HEK293 (cell line): ENCODE measurements around the gene CIDEB.

Experiments used
- CTCF ChIA-PET: fragments of 350-600 bp; formaldehyde crosslinking; extraction: SDS; loops from one replicate; lab custom pipeline; 2021; ENCODE audit warnings: antibody characterized with exemption; lab: Yijun Ruan, JAX
- POLR2A ChIA-PET: fragments of 300-600 bp; formaldehyde crosslinking; extraction: SDS; loops from one replicate; lab custom pipeline; 2020; ENCODE audit warnings: antibody characterized with exemption, inconsistent platforms; lab: Yijun Ruan, JAX
- H3K27ac ChIP-seq: fragments of 200-500 bp; sonication (Bioruptor generic); 2 replicates; pipeline ENCODE4 v1.5.1; 2014; ENCODE audit warnings: low read depth, low read length, control low read depth, inconsistent platforms; ENCODE audit errors: extremely low read depth
- H3K36me3 ChIP-seq, 2 experiments: fragments of 200-500 bp in 1 of 2; sonication (Bioruptor generic) in 1 of 2; 1 replicate in 1 of 2; 2 replicates in 1 of 2; pipeline ENCODE4 v1.5.1; 2014 to 2017; ENCODE audit warnings: inconsistent platforms in 2 of 2, low read length in 2 of 2; ENCODE audit not compliant: control insufficient read depth in 2 of 2, insufficient read depth in 1 of 2
- H3K4me1 ChIP-seq: fragments of 200-500 bp; sonication (Bioruptor generic); 2 replicates; pipeline ENCODE4 v1.5.1; 2014; ENCODE audit warnings: mild to moderate bottlenecking, low read length, inconsistent platforms; ENCODE audit not compliant: control insufficient read depth, insufficient read depth
- H3K4me3 ChIP-seq: 2 replicates; pipeline ENCODE4 v1.5.1; 2011; ENCODE audit warnings: low read depth, mild to moderate bottlenecking, control low read depth, low read length, moderate library complexity
- H3K9me3 ChIP-seq: fragments of 200-500 bp; sonication (Bioruptor generic); 2 replicates; pipeline ENCODE4 v1.5.1; 2014; ENCODE audit warnings: low read depth, low read length, inconsistent platforms; ENCODE audit not compliant: control insufficient read depth, insufficient read depth
- ATF2 ChIP-seq: fragments of 450-650 bp; formaldehyde crosslinking; IDR thresholded peaks from 2 replicates; pipeline ENCODE4 v1.5.1; 2016; ENCODE audit warnings: missing biosample characterization, missing genetic modification characterization, low read depth
- OSR2 ChIP-seq: fragments of 450-650 bp; formaldehyde crosslinking; IDR thresholded peaks from 2 replicates; pipeline ENCODE4 v1.5.1; 2016; ENCODE audit warnings: missing biosample characterization, missing genetic modification characterization
- ZBTB20 ChIP-seq: fragments of 450-650 bp; formaldehyde crosslinking; IDR thresholded peaks from 2 replicates; pipeline ENCODE4 v1.5.1; 2016; ENCODE audit warnings: missing biosample characterization, missing genetic modification characterization
- ZNF132 ChIP-seq: fragments of 450-650 bp; formaldehyde crosslinking; IDR thresholded peaks from 2 replicates; pipeline ENCODE4 v1.5.1; 2017; ENCODE audit warnings: missing biosample characterization, missing genetic modification characterization, borderline replicate concordance
- ZNF133 ChIP-seq: fragments of 450-650 bp; formaldehyde crosslinking; IDR thresholded peaks from 2 replicates; pipeline ENCODE4 v1.5.1; 2016; ENCODE audit warnings: missing biosample characterization, missing genetic modification characterization
- ZNF146 ChIP-seq: fragments of 450-650 bp; formaldehyde crosslinking; IDR thresholded peaks from 2 replicates; pipeline ENCODE4 v1.5.1; 2016; ENCODE audit warnings: missing biosample characterization, missing genetic modification characterization
- ZNF16 ChIP-seq: fragments of 450-650 bp; formaldehyde crosslinking; IDR thresholded peaks from 2 replicates; pipeline ENCODE4 v1.5.1; 2016; ENCODE audit warnings: low read depth, missing biosample characterization, missing genetic modification characterization
- ZNF18 ChIP-seq: fragments of 450-650 bp; formaldehyde crosslinking; IDR thresholded peaks from 2 replicates; pipeline ENCODE4 v1.5.1; 2016; ENCODE audit warnings: missing biosample characterization, missing genetic modification characterization
- ZNF37A ChIP-seq: fragments of 450-650 bp; IDR thresholded peaks from 2 replicates; pipeline ENCODE4 v1.5.1; 2018; ENCODE audit warnings: missing biosample characterization, missing genetic modification characterization
- ZNF555 ChIP-seq: fragments of 450-650 bp; formaldehyde crosslinking; conservative IDR thresholded peaks from 2 replicates; pipeline ENCODE4 v1.5.1; 2017; ENCODE audit warnings: missing biosample characterization, mild to moderate bottlenecking, missing genetic modification characterization, inconsistent platforms
- TF ChIP-seq, protein P1 (sequence below): fragments of 450-650 bp; formaldehyde crosslinking; IDR thresholded peaks from 2 replicates; pipeline ENCODE4 v1.5.0; 2017; ENCODE audit warnings: missing biosample characterization, missing genetic modification characterization, borderline replicate concordance

CIDEB gene

DNA sequence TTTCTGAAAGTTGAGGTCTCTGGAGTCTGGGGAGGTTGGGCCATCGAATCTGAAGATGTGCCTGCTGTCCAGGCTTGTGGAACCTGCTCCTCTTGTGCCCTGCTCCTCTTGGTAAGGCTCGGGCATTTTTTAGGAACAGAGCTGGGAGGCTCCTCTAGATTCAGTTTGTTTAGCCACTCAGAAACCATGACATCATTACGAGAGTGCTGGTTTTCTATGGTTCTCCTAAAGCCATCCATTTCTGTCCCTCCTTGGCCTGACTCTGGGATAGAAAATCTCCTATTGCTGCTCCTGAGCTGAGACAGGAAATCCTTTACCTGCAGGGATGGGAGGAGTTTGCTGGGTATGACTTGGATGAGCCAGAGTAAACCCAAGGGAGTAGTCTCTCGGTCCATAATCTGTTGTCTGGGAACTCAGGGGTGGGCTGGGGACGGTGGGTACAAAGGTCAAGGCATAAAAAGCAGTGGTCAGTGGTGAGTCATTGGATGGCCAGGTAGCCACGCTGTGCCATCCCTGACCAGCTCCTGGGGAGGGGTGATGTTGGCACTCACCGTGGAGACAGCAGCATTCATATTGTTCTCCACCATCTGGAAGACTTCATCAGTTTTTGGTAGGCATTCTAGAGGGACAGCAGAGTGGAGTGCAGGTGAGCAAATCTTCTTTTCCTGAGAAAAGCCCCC, 29.5 kb upstream of the CIDEB start:
- no peak for TF ChIP-seq ZBTB20 (tag by site-specific recombination)
- no peak for TF ChIP-seq ZNF37A (tag by site-specific recombination)
- TF ChIP-seq ZNF555 (tag by site-specific recombination), result no peak
- TF ChIP-seq ATF2 (tag by site-specific recombination), result peak; percentile 70; the same call in 1 of the 2 replicates
- TF ChIP-seq, protein P1, sequence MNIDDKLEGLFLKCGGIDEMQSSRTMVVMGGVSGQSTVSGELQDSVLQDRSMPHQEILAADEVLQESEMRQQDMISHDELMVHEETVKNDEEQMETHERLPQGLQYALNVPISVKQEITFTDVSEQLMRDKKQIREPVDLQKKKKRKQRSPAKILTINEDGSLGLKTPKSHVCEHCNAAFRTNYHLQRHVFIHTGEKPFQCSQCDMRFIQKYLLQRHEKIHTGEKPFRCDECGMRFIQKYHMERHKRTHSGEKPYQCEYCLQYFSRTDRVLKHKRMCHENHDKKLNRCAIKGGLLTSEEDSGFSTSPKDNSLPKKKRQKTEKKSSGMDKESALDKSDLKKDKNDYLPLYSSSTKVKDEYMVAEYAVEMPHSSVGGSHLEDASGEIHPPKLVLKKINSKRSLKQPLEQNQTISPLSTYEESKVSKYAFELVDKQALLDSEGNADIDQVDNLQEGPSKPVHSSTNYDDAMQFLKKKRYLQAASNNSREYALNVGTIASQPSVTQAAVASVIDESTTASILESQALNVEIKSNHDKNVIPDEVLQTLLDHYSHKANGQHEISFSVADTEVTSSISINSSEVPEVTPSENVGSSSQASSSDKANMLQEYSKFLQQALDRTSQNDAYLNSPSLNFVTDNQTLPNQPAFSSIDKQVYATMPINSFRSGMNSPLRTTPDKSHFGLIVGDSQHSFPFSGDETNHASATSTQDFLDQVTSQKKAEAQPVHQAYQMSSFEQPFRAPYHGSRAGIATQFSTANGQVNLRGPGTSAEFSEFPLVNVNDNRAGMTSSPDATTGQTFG (tag by site-specific recombination), result no peak
- Histone ChIP-seq H3K9me3 (no peaks in the 10 kb centered on the region), H3K4me3 (no peak overlapping the region), H3K36me3 (no peaks in the 10 kb centered on the region), H3K4me1 (peaks cover 4% of the 10 kb centered on the region; the same call in 1 of the 2 replicates), H3K27ac (no peak overlapping the region)
- CTCF ChIA-PET, result interaction anchor here (0.7 to 16.9 kb wide), 8 partner anchors 10 to 343 kb away, joined by 3 to 468 read pairs (median 3); partner anchors contain the start of genes CBLN3 and KHNYN
- POLR2A ChIA-PET, result interaction anchor here (1.5 kb wide), 1 partner anchor 94 kb away, joined by 8 read pairs; no protein-coding TSS in a partner anchor

DNA sequence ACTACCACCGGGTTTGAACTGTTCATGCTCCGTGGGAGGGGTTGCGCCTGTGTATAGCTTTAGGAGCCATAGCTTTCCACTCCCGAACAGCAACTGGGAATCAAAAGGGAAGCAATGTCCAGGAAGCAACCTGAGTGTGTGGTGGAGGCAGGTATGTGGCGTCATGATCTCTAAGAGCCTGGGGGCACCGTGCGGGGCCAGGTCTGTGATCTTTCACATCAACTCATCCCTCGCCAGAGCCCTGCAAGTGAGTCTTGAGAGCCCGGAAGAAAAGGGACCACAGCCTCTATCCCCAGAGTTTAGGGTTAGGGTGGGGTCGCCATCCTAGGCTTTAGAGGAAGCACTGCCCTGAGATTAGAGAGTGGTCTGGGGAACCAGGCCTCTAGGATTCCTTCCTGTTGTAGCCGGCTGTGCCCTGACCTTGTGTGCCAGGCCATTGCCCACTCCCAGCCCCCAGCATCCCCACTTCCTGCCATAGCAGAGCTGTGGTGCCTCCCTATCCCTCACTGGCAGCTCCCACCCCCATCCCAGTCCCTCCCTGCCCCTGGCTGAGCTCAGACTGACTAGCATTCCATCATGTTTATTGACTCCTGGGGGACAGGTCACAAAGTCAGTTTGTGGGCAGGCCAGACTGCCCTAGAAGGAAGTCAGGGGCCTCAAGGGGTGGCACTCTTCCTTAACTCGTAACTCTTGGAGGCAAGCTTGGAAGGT, 27.8 kb upstream of the CIDEB start:
- H3K36me3 ChIP-seq, result no peaks in the 10 kb centered on the region
- no peaks in the 10 kb centered on the region for H3K9me3 ChIP-seq
- POLR2A ChIA-PET, result interaction anchor here (1.5 kb wide), 1 partner anchor 96 kb away, joined by 8 read pairs; no protein-coding TSS in a partner anchor
- CTCF ChIA-PET, result interaction anchor here (0.5 to 16.9 kb wide), 11 partner anchors 17 to 817 kb away, joined by 3 to 468 read pairs (median 3); partner anchors contain the start of genes CBLN3 and KHNYN
- TF ChIP-seq ZNF133 (tag by site-specific recombination) (no peak), ZNF132 (tag by site-specific recombination) (no peak), ZNF18 (no peak), ZNF146 (tag by site-specific recombination) (no peak), ZNF16 (tag by site-specific recombination) (no peak), OSR2 (tag by site-specific recombination) (no peak)
- no peak overlapping the region for H3K4me3 ChIP-seq
- no peak overlapping the region for H3K27ac ChIP-seq
- peaks cover 4% of the 10 kb centered on the region; the same call in 1 of the 2 replicates for H3K4me1 ChIP-seq
